ENCODE results near the gene TAF1.
"Not testable (repeated sequence)": the region's sequence is repeated elsewhere in the genome, so short reads cannot be mapped to it uniquely, and the experiment has no call there.

Gene TAF1

GRCh38 chrX:71432733-71433132 is 66.6 kb downstream of the TAF1 start:
- DNase-seq = no peak

GRCh38 chrX:71438750-71439149 is 72.6 kb downstream of the TAF1 start:
- DNase-seq = no peak

- DNase-seq = no peak
Observed at GRCh38 chrX:71439420-71439819, 73.3 kb downstream of the TAF1 start.

GRCh38 chrX:71439896-71440295 is 73.7 kb downstream of the TAF1 start:
- DNase-seq = no peak

- DNase-seq = no peak
Observed at GRCh38 chrX:71440401-71440800, 74.2 kb downstream of the TAF1 start.

- not testable (repeated sequence) for DNase-seq
Observed at GRCh38 chrX:71441809-71442208, 75.7 kb downstream of the TAF1 start.

GRCh38 chrX:71450433-71451106 is 84.4 kb downstream of the TAF1 start:
- no peak for DNase-seq

GRCh38 chrX:71451518-71451917 is 85.4 kb downstream of the TAF1 start:
- not testable (repeated sequence) for DNase-seq

GRCh38 chrX:71453056-71453455 is 86.9 kb downstream of the TAF1 start:
- DNase-seq = no peak

- no peak for DNase-seq
Observed at GRCh38 chrX:71454222-71454621, 88.1 kb downstream of the TAF1 start.

GRCh38 chrX:71458866-71459265 is 92.7 kb downstream of the TAF1 start:
- no peak for DNase-seq

- no peak for DNase-seq
Observed at GRCh38 chrX:71464968-71465367, 98.8 kb downstream of the TAF1 start.

- no peak for DNase-seq
Observed at GRCh38 chrX:71466979-71467523, 100.9 kb downstream of the TAF1 start.

GRCh38 chrX:71475785-71476540 is 109.8 kb downstream of the TAF1 start:
- DNase-seq = no peak

- DNase-seq = no peak
Observed at GRCh38 chrX:71482228-71482958, 116.2 kb downstream of the TAF1 start.

GRCh38 chrX:71487814-71488213 is 121.7 kb downstream of the TAF1 start:
- DNase-seq = no peak

- no peak for DNase-seq
Observed at GRCh38 chrX:71489540-71489939, 123.4 kb downstream of the TAF1 start.

GRCh38 chrX:71492231-71493065 is 126.3 kb downstream of the TAF1 start:
- peak; percentile 25 for DNase-seq

GRCh38 chrX:71493111-71493613 is 127.0 kb downstream of the TAF1 start:
- no peak for DNase-seq

GRCh38 chrX:71495979-71496378 is 129.8 kb downstream of the TAF1 start:
- DNase-seq = not testable (repeated sequence)

- DNase-seq = no peak
Observed at GRCh38 chrX:71496476-71496875, 130.3 kb downstream of the TAF1 start.

GRCh38 chrX:71502080-71502479 is 135.9 kb downstream of the TAF1 start:
- DNase-seq = not testable (repeated sequence)

Measured in T-helper 9 cell (primary cell).